ENCODE measurements around the gene RTN4RL1.

DNA sequence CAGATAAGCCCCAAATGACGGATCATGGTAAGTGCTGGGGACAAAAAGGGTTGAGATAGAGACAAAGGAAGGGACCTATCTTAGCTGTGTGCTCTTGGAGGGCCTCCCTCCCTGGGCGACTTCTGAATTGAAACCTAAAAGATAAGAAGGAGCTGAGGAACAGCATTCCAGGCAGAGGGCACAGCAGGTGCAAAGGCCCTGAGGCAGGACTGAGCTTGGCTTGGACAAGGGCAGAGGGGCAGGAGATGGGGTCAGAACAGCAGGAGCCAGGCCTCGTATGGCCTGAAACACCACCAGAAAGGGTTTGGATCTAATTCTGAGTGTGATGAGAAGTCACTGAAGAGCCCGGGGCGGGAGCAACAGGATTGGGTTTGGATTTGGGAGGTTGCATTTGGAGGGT lies 75.4 kb downstream of the RTN4RL1 start:
- TF ChIP-seq, protein P1, sequence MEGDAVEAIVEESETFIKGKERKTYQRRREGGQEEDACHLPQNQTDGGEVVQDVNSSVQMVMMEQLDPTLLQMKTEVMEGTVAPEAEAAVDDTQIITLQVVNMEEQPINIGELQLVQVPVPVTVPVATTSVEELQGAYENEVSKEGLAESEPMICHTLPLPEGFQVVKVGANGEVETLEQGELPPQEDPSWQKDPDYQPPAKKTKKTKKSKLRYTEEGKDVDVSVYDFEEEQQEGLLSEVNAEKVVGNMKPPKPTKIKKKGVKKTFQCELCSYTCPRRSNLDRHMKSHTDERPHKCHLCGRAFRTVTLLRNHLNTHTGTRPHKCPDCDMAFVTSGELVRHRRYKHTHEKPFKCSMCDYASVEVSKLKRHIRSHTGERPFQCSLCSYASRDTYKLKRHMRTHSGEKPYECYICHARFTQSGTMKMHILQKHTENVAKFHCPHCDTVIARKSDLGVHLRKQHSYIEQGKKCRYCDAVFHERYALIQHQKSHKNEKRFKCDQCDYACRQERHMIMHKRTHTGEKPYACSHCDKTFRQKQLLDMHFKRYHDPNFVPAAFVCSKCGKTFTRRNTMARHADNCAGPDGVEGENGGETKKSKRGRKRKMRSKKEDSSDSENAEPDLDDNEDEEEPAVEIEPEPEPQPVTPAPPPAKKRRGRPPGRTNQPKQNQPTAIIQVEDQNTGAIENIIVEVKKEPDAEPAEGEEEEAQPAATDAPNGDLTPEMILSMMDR (IDR thresholded peaks at IDR 0.05; ENCODE audit: low read length): no peak
- no peak for TF ChIP-seq EZH2 (IDR thresholded peaks at IDR 0.05; ENCODE audit: borderline replicate concordance, low read length)

All from OCI-LY1 (cell line).